Measurements from ENCODE around the gene MRAS. TPM values are rescaled to one million over a fixed set of nuclear protein-coding genes. Genes with fewer than 3 reads are reported as not detected.
"Not testable (repeated sequence)": the region's sequence is repeated elsewhere in the genome, so short reads cannot be mapped to it uniquely, and the experiment has no call there.

The MRAS gene
- polyA plus RNA-seq, 3 donors: 23.4 to 30.7 (median 29.4) TPM

DNA sequence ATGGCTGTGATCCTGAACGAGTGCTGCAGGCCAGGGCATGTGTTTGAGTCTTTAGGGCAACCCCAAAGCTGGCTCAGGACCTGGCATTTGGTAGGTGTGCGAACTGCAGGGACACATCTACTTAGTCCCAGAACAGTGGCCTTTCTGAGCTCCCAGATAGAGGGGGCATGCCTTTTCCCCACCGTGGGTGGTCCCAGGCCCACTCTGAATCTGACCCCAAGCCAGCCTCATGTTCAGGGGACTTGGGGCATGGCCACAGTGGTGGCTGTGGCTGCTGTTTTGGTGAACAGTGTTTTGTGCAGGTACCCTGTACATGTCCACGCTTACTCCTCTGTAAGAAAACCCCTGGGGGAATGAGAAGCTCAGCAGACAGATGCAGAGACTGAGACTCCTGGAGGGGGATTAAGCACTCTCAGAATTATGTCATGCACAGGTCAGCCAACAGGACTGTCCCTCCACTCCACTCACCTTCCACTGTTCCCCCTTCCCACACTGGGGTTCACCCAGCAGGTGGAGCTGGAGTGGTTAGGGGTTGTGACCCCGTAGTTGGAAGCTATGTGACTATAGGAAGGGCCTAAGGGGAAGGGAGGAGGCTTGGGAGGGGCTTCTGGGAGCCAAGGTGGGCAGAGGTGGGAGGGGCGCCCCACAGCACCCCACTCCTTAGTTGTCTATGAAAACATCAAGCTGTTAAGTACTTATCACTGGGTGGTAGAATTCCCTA lies 102.5 kb downstream of the MRAS start:
- no peak for DNase-seq (ENCODE audit: extremely low read depth in 1 of 11, low read depth in 9 of 11, low spot score in 4 of 11)

DNA sequence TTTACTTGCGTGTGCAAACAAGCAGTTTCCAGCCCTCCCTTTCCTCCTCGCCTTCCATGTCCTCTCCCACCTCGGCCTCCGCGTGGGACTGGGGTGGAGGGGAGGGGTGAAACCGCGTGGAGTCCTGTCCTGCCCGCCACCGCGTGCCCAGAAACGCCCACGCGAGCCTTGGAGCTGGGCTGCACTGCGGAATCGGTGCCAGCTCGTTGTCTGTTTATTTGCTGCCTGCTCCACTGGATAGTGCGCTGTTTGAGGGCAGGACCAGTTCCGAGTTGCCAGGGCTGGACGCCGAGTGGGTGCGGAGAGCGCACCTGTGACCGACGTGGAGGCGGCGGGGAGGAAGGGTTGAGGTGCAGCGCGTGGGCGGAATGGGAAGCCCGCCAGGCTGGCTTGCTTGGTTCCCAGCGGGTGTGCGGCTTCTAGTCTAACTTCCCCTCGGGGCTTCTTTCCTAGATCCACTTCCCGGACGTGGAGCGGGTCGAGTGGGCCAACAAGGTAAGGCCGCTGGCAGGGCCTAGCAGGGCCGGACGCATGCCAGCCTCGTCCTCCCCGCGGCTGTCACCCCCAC lies 103.3 kb downstream of the MRAS start:
- no peak for DNase-seq (ENCODE audit: extremely low read depth in 1 of 11, low read depth in 9 of 11, low spot score in 4 of 11)

DNA sequence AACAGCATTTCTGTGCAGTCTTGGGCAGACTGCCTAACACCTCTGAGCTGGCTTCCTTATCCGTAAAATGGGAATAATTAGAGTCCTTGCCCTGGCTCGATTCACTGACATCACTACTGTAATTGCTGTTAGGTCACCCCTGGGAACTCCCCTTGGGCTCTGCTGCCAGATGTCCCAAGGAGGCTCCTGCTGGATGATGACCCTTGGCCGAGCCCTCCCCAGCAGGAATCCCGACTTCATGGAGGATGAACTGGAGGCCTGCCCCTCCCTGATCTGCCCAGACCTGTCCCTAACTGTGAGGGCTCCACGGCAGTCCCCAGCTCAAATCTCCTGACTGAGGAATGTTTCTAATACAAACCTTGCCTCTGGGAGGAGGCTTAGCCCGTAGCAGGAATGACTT lies 104.1 kb downstream of the MRAS start:
- DNase-seq (ENCODE audit: extremely low read depth in 1 of 11, low read depth in 9 of 11, low spot score in 4 of 11): no peak

DNA sequence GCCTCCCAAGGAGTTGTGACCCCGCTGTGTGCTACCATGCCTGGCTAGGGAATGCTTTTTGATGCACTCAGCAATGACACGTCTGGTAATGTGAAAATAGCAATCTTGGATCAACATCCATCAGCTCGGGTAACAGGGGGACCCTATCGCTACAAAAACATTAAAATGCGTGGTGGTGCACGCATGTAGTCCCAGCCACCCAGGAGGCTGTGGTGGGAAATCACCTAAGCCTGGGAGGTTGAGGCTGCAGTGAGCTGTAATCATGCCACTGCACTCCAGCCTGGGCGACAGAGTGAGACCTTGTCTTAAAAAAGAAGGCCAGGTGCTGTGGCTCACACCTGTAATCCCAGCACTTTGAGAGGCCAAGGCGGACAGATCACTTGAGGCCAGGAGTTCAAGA lies 105.6 kb downstream of the MRAS start:
- not testable (repeated sequence) for DNase-seq (ENCODE audit: extremely low read depth in 1 of 11, low read depth in 9 of 11, low spot score in 4 of 11)

Other genes with a start within 250 kb of the MRAS start
- 10 to 100 TPM; 14.5 to 25.7 (median 16.4) TPM for gene DZIP1L, start 233.0 kb upstream of the MRAS start, polyA plus RNA-seq (ENCODE audit: insufficient read length in 3 of 3)
- gene A4GNT, start 216.2 kb upstream of the MRAS start, polyA plus RNA-seq (ENCODE audit: insufficient read length in 3 of 3): 1 to 10 TPM in 1 of 3 donors, under 1 TPM in 2; 0.85 to 3.3 (median 1.00) TPM
- gene DBR1, start 173.7 kb upstream of the MRAS start, polyA plus RNA-seq (ENCODE audit: insufficient read length in 3 of 3): 10 to 100 TPM; 19.9 to 23.1 (median 21.4) TPM
- gene ARMC8, start 161.3 kb upstream of the MRAS start, polyA plus RNA-seq (ENCODE audit: insufficient read length in 3 of 3): 10 to 100 TPM; 43.7 to 59.8 (median 52.7) TPM
- gene NME9, start 18.7 kb upstream of the MRAS start, polyA plus RNA-seq (ENCODE audit: insufficient read length in 3 of 3): 1 to 10 TPM; 1.8 to 4.9 (median 2.4) TPM
- gene ESYT3, start 86.0 kb downstream of the MRAS start, polyA plus RNA-seq (ENCODE audit: insufficient read length in 3 of 3): 1 to 10 TPM; 1.2 to 1.9 (median 1.4) TPM
- gene CEP70, start 245.7 kb downstream of the MRAS start, polyA plus RNA-seq (ENCODE audit: insufficient read length in 3 of 3): 10 to 100 TPM; 36.2 to 41.0 (median 39.9) TPM